Measurements from ENCODE around the gene MSANTD1. TPM values are rescaled to one million over a fixed set of nuclear protein-coding genes. Genes with fewer than 3 reads are reported as not detected.

Gene MSANTD1
- total RNA-seq, 4 donors from 2014 or later, result 0.19 to 0.51 TPM; not detected in 2

DNA sequence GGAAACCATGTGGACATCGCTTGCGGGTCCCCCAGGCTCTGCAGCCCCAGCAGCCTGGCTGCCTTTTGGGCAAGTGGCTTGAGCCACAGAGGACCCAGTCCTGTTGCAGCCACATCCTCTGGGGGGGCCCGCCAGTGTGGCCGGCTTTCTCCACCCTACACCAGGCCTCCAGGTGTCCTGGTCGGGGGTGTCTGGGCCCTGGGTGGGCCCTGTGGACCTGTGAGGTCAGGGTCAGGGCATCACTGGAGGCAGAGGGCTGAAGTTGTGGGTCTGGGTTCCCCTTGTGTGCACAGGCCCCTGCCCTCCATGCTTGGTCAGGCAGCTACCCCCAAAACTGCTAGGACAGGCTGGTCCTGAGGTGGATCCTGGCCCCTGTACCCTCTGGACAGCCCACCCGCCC lies 3.3 kb upstream of the MSANTD1 start:
- TF ChIP-seq, protein P1, sequence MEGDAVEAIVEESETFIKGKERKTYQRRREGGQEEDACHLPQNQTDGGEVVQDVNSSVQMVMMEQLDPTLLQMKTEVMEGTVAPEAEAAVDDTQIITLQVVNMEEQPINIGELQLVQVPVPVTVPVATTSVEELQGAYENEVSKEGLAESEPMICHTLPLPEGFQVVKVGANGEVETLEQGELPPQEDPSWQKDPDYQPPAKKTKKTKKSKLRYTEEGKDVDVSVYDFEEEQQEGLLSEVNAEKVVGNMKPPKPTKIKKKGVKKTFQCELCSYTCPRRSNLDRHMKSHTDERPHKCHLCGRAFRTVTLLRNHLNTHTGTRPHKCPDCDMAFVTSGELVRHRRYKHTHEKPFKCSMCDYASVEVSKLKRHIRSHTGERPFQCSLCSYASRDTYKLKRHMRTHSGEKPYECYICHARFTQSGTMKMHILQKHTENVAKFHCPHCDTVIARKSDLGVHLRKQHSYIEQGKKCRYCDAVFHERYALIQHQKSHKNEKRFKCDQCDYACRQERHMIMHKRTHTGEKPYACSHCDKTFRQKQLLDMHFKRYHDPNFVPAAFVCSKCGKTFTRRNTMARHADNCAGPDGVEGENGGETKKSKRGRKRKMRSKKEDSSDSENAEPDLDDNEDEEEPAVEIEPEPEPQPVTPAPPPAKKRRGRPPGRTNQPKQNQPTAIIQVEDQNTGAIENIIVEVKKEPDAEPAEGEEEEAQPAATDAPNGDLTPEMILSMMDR (IDR thresholded peaks at IDR 0.05; ENCODE audit: low read depth), result no peak

DNA sequence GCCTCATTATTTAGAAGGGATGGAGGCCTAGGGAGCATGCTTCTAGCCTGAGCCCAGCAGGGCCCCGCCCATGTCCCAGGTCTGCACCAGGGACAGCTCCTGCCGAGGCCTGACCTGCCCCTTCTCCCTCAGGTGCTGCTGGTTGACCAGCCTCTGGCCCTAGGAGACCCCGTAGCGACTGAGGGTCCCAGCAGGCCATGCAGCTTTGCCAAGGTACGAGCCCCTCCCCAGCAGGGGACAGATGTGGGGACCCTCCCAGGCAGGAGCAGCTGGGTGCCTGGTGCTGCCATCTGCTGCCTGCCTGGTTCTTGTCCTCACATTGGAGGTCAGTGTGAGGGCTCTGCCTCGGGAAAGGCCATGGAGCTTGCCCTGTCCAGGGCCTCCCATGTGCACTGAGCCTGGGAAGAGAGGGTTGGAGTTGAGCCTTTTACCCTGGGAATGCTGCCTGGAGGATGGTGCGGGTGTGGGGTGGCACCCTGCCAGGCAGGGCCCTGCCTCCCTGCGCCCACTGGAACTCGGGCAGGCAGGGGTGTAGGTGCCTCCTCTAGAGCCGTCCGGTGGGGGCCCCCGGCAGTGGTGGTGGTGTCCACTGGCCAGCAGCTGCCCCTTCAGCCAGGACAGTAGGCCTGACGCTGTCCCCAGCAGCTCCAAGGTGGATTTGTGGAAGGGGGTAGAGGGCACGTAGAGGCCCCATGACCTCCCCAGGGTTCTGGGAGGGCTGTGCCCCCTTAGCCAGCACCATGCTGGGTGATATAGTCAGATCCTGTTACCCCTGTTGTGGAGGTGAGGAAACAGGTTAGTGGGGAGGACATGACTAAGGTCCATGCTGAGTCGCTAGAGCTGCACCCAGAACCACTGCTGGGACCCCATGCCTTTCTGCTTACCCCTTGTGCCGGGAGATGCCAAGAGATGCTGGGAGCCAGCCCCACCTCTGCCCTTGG lies 2.2 kb upstream of the MSANTD1 start:
- TF ChIP-seq, protein P1 (IDR thresholded peaks at IDR 0.05; ENCODE audit: low read depth), result no peak

DNA sequence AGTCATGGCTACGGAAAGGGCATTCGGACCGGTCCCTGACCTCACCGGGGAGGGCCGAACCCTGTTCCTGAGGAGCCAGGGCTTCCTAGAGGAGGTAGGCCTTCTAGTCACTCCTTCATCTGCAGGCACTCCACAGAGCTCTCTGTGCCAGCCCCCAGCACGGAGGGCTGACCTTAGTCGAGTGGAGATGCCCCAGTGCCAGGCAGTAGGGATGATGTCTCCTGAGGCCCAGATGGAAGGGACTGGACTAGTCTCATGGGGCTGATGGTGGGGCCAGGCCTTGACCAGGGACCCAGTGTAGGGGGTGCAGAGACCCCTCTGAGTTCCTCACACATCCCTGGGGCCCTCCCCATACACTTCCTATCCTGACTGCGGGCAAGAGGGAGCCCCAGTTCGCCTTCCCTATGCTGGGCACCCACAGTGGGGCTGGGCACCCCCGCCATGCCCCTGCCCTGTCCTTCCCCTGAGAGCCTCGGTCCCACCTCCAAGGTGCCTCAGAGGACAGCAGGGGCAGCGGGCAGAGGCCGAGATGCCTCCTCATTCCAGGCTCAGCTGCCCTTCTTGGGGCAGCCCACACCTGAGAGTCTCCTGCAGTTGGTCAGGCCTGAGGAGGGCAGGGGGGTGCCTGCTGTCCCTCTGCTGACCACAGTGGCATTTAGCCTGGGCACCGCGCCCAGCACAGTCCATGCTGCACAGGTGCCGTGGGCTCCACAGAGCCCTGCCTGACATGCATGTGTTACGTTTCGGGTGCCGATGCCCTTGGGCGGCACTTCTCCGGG lies 1.4 kb upstream of the MSANTD1 start:
- TF ChIP-seq, protein P1 (IDR thresholded peaks at IDR 0.05; ENCODE audit: low read depth), result no peak

DNA sequence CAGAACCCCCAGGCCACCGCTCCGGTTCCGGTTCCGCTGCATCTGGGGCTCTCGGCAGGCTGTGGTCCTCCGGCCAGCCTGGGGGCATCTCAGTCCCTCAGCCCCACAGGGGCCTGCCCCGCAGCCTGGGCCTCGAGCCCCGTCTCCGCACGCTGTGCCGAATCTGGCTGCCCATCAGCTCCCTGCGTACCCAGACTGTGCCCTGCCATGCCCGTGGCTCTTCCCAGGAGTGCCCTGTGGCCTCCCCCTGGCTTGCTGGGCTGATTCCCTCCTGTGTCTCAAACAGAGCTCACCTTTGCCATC lies 830 bp upstream of the MSANTD1 start:
- TF ChIP-seq, protein P1 (IDR thresholded peaks at IDR 0.05; ENCODE audit: low read depth), result no peak

DNA sequence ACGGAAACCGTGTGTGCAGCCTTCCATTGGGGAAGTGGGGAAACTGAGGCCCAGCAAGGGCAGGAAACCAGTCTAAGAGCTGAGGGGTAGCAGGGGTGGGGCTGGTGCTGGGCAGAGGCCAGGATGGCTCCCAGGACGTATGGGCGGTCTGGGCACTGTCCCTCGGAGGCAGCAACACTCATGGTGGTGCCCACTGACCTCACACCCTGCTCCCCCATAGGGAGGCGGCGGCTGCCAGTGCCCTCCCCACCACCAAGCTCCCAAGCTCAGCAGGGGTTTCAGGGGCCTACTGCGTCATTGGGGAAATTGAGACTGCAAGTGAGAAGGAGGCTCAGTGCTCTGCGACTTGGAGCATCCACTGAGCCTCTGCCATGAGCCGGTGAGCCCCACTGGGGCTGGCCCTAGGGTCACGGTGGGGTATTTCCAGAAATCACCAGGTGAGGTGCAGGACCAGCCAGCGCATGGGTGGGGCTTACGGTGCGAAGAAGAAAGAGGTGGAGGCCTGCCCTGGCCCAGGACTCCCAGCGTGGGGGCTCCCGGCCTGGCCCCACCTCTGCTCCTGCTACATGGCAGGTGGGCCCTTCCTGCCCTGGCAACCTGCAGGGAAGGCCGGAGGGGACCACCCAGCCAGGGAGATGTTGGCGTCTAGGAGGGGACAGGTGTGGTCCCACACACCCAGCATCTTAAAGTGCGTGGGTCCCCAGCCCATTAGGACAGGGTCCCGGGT lies 915 bp downstream of the MSANTD1 start:
- TF ChIP-seq, protein P1 (IDR thresholded peaks at IDR 0.05; ENCODE audit: low read depth), result no peak

DNA sequence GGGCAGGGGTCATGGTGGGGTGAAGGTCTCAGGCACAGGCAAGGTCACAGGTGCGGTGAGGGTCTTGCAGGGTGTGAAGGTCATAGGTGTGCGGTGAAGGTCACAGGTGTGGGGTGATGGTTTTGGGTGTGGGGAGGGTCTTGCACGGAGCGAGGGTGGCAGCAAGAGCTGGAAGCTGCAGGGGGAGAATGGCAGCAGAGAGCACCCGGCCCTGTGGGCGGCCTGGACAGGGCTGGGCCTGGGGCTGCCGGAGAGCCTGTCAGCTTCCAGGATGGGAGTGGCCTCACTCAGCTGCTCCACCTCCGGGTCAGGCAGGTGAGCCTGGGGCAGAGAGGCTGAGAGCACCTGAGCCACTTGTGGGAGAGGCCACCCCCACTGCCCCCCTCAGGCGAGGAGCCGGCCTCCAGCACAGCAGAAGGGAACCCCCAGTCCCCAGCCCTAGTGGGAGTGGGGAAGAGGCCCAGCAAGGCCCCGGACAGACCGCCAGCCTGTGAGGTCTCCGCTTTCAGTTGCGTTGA lies 1.5 kb downstream of the MSANTD1 start:
- TF ChIP-seq, protein P1 (IDR thresholded peaks at IDR 0.05; ENCODE audit: low read depth), result no peak

Data from subcutaneous adipose tissue (tissue), 4 donors.